HepG2 (cell line): ENCODE results near the gene ADGRG6. TPM values are rescaled to one million over a fixed set of nuclear protein-coding genes. Genes with fewer than 3 reads are reported as not detected.

Experiments used
- ATAD3A ChIP-seq: sonication (generic); formaldehyde crosslinking; IDR thresholded peaks from 2 replicates; pipeline ENCODE4 v1.4.0; 2020; ENCODE audit warnings: missing genetic modification reagents
- ATF4 ChIP-seq, 2 experiments: fragments of 450-650 bp in 1 of 2; sonication (generic) in 1 of 2; formaldehyde crosslinking; IDR thresholded peaks; 2 replicates each; pipeline versions ENCODE4 v1.5.0 to v1.8.0; 2020 to 2022; ENCODE audit warnings: mild to moderate bottlenecking in 1 of 2, missing genetic modification reagents in 1 of 2
- CBX1 ChIP-seq: IDR thresholded peaks from one replicate; pipeline ENCODE4 v1.6.1; 2016; ENCODE audit warnings: antibody characterized with exemption, low read depth
- CC2D1A ChIP-seq: sonication (generic); formaldehyde crosslinking; IDR thresholded peaks from 2 replicates; pipeline ENCODE4 v1.8.1; 2023; ENCODE audit warnings: mild to moderate bottlenecking, missing genetic modification reagents
- FOXA1 ChIP-seq, 2 experiments: fragments of 450-650 bp in 1 of 2; sonication (generic) in 1 of 2; formaldehyde crosslinking in 1 of 2; IDR thresholded peaks; 2 replicates each; pipeline versions ENCODE4 v1.4.0 to v1.6.1; 2016 to 2020; ENCODE audit warnings: missing genetic modification reagents in 1 of 2
- HINFP ChIP-seq: sonication (generic); formaldehyde crosslinking; IDR thresholded peaks from 2 replicates; pipeline ENCODE4 v1.4.0; 2020; ENCODE audit warnings: low read depth, mild to moderate bottlenecking, missing genetic modification reagents
- JUNB ChIP-seq: sonication (generic); formaldehyde crosslinking; IDR thresholded peaks from 2 replicates; pipeline ENCODE4 v1.8.0; 2022; ENCODE audit warnings: missing genetic modification reagents, mild to moderate bottlenecking, borderline replicate concordance
- MIER2 ChIP-seq: IDR thresholded peaks from 2 replicates; pipeline ENCODE4 v1.6.1; 2016; ENCODE audit warnings: missing biosample characterization, missing genetic modification reagents
- MTF1 ChIP-seq: sonication (generic); formaldehyde crosslinking; IDR thresholded peaks from 2 replicates; pipeline ENCODE4 v1.5.0; 2020; ENCODE audit warnings: missing genetic modification reagents
- PAWR ChIP-seq: sonication (generic); formaldehyde crosslinking; IDR thresholded peaks from 2 replicates; pipeline ENCODE4 v1.4.0; 2020; ENCODE audit warnings: missing genetic modification reagents, mild to moderate bottlenecking, borderline replicate concordance
- RNF219 ChIP-seq: sonication (generic); formaldehyde crosslinking; IDR thresholded peaks from 2 replicates; pipeline ENCODE4 v1.5.0; 2020; ENCODE audit warnings: mild to moderate bottlenecking, missing genetic modification reagents
- SNRNP70 ChIP-seq: fragments of 200-400 bp; formaldehyde crosslinking; IDR thresholded peaks from 2 replicates; pipeline ENCODE4 v1.6.1; 2017; ENCODE audit warnings: mild to moderate bottlenecking, low read depth, low read length, moderate library complexity
- TOE1 ChIP-seq: sonication (generic); formaldehyde crosslinking; IDR thresholded peaks from 2 replicates; pipeline ENCODE4 v1.4.0; 2020; ENCODE audit warnings: mild to moderate bottlenecking, missing genetic modification reagents
- ZBTB10 ChIP-seq: sonication (generic); formaldehyde crosslinking; IDR thresholded peaks from 2 replicates; pipeline ENCODE4 v1.4.0; 2020; ENCODE audit warnings: missing genetic modification reagents, borderline replicate concordance
- ZBTB25 ChIP-seq: IDR thresholded peaks from 2 replicates; pipeline ENCODE4 v1.6.1; 2018; ENCODE audit warnings: missing genetic modification reagents
- ZNF101 ChIP-seq: sonication (generic); formaldehyde crosslinking; IDR thresholded peaks from 2 replicates; pipeline ENCODE4 v1.4.0; 2020; ENCODE audit warnings: mild to moderate bottlenecking, low read depth, missing genetic modification reagents, borderline replicate concordance
- ZNF335 ChIP-seq: sonication (generic); formaldehyde crosslinking; IDR thresholded peaks from 2 replicates; pipeline ENCODE4 v1.4.0; 2020; ENCODE audit warnings: missing genetic modification reagents
- ZNF569 ChIP-seq: sonication (generic); formaldehyde crosslinking; IDR thresholded peaks from 2 replicates; pipeline ENCODE4 v1.5.0; 2020; ENCODE audit warnings: mild to moderate bottlenecking, missing genetic modification reagents, moderate library complexity, borderline replicate concordance
- ZNF572 ChIP-seq: sonication (generic); formaldehyde crosslinking; IDR thresholded peaks from 2 replicates; pipeline ENCODE4 v1.5.1; 2020; ENCODE audit warnings: mild to moderate bottlenecking, missing genetic modification reagents
- ZNF841 ChIP-seq: sonication (generic); formaldehyde crosslinking; IDR thresholded peaks from 2 replicates; pipeline ENCODE4 v1.8.1; 2023; ENCODE audit warnings: missing genetic modification reagents, borderline replicate concordance
- ZNF891 ChIP-seq: sonication (generic); formaldehyde crosslinking; IDR thresholded peaks from 2 replicates; pipeline ENCODE4 v1.5.0; 2020; ENCODE audit warnings: mild to moderate bottlenecking, missing genetic modification reagents
- polyA plus RNA-seq, 8 experiments: library from polyadenylated mRNA; depleted of rRNA in 3 of 8; stranded (reverse) in 7 of 8; unstranded in 1 of 8; fragments of >200 nt; fragmentation: Illumina TruSeq in 4 of 8; extraction: Trizol in 4 of 8; gene quantifications; 2 replicates each; pipeline versions ENCODE4 v1.2.1 to v1.2.3, GENCODE V29; 2011 to 2016; ENCODE audit warnings: low read depth in 4 of 8, missing spikeins in 1 of 8, mixed read lengths in 1 of 8; ENCODE audit not compliant: insufficient read depth in 1 of 8
- total RNA-seq, 5 experiments: library from RNA; depleted of rRNA; stranded (reverse); fragments of >200 nt; fragmentation: Illumina TruSeq; extraction: Trizol; gene quantifications; 2 replicates each; pipeline ENCODE4 v1.2.3, GENCODE V29; 2016; ENCODE audit warnings: low read depth in 1 of 5

The ADGRG6 gene
- total and polyA plus RNA-seq, 2 of the 13 experiments (the other 11 are each of a cell fraction or from before 2014, with no cell fraction given), result 129 to 249 TPM

GRCh38 chr6:142301651-142302391, at the start of gene ADGRG6 (continued):
- TF ChIP-seq SNRNP70 (no peak), MIER2 (peak; percentile 80), ZNF335 (CRISPR knock-in tag) (no peak), TOE1 (CRISPR knock-in tag) (peak; percentile 73; the same call in 1 of the 2 replicates), CBX1 (peak; percentile 97), JUNB (CRISPR knock-in tag) (0 out of 2 replicates have a peak, but pooled peaks have one; percentile 42), HINFP (peak; percentile 52), ZNF101 (CRISPR knock-in tag) (no peak), CC2D1A (CRISPR knock-in tag) (no peak), ZNF569 (CRISPR knock-in tag) (no peak), RNF219 (no peak), FOXA1 (IDR thresholded peaks at IDR 0.05) (no peak), FOXA1 (CRISPR knock-in tag; IDR thresholded peaks at IDR 0.05) (peak; percentile 67), ZNF572 (CRISPR knock-in tag) (no peak), ATAD3A (no peak), ATF4 (CRISPR knock-in tag; IDR thresholded peaks at IDR 0.05) (peak in 1 of 2 experiments; percentile 35; a peak in 1 of 4 replicates), ZNF841 (CRISPR knock-in tag) (peak; percentile 85; the same call in 1 of the 2 replicates), PAWR (CRISPR knock-in tag) (no peak), MTF1 (CRISPR knock-in tag) (peak; percentile 35; the same call in 1 of the 2 replicates), ZBTB10 (CRISPR knock-in tag) (peak; percentile 88; the same call in 1 of the 2 replicates), ZBTB25 (no peak; the same call in 1 of the 2 replicates), ZNF891 (CRISPR knock-in tag) (peak; percentile 94; the same call in 1 of the 2 replicates)
